ENCODE data around the gene FABP7.

- no peak for TF ChIP-seq POLR2A (IDR thresholded peaks at IDR 0.05)
- TF ChIP-seq CTCF (IDR thresholded peaks at IDR 0.05) = no peak
- TF ChIP-seq EP300 (IDR thresholded peaks at IDR 0.05) = no peak
Observed at GRCh38 chr6:122806291-122806690, 26.8 kb downstream of the FABP7 start.

All from tibial nerve (tissue), 4 donors.